C4-2B (cell line): ENCODE measurements around the gene NCK2.

Experiments used
- CTCF ChIP-seq: fragments of 450-650 bp; conservative IDR thresholded peaks from 2 replicates; pipeline ENCODE4 v1.5.1; 2017; ENCODE audit warnings: mild to moderate bottlenecking
- ZFX ChIP-seq: fragments of 450-650 bp; IDR thresholded peaks from 2 replicates; pipeline ENCODE4 v1.6.1; 2017

DNA sequence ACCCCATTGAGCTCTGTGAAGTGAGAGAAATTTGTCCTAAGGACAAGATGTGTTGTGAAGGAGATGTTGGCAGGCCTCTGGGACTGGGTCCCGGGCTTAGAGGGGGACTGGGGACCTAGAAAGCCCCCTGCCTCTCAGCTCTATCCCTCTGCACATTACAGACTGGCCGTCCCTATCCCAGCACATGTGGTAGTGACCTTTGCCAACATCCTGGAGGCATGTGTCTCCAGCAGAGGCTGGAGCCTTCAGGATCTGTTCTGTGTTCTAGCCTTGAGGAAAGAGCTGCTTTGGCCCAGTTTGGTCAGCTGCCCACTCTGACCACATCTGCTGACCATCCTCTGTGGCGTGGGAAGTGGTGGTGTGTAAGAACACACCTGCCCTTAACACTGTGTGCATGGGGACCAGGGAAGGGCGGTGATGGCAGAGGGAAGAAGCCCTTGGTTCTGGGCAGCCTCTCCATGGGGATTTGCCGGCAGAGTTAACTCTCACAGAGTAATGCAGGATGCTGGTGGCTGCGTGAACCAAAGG, 33.4 kb downstream of the NCK2 start:
- TF ChIP-seq CTCF (no peak), ZFX (no peak)
